ENCODE results near the gene ZDHHC14. TPM values are rescaled to one million over a fixed set of nuclear protein-coding genes. Genes with fewer than 3 reads are reported as not detected.
A peak's percentile ranks its signal among the peaks of the same experiment; 100 is the strongest.

The ZDHHC14 gene
- polyA plus RNA-seq, 6 donors from 2014 or later = 1.7 to 10.5 (median 4.1) TPM

GRCh38 chr6:157659536-157660271, 278.7 kb downstream of the ZDHHC14 start:
- no peak for ATAC-seq (ENCODE audit: low read depth in 2 of 2)

GRCh38 chr6:157660414-157660813, 279.4 kb downstream of the ZDHHC14 start:
- ATAC-seq (ENCODE audit: low read depth in 2 of 2) (no peak), DNase-seq (no peak)
- no peak overlapping the region for H3K4me3 Mint-ChIP-seq
- peaks cover 36 to 39% of the 10 kb centered on the region in 2 donors for H3K36me3 Mint-ChIP-seq
- H3K27ac Mint-ChIP-seq = peak overlapping the region in 1 of 6 donors; percentile 33
- H3K27me3 Mint-ChIP-seq = peaks cover 0 to 2% (median 0%) of the 10 kb centered on the region in 3 donors
- H3K4me1 Mint-ChIP-seq = no peaks in the 10 kb centered on the region
- H3K9me3 Mint-ChIP-seq = peaks cover 0 to 7% (median 5%) of the 10 kb centered on the region in 7 donors

More at GRCh38 chr6:157659536-157660271, 278.7 kb downstream of the ZDHHC14 start:
- H3K4me1 Mint-ChIP-seq = no peaks in the 10 kb centered on the region
- peaks cover 32 to 41% of the 10 kb centered on the region in 2 donors for H3K36me3 Mint-ChIP-seq
- H3K27me3 Mint-ChIP-seq = peaks cover 0 to 5% (median 0%) of the 10 kb centered on the region in 3 donors
- peaks cover 0 to 7% (median 5%) of the 10 kb centered on the region in 7 donors for H3K9me3 Mint-ChIP-seq
- no peak overlapping the region for H3K27ac Mint-ChIP-seq
- no peak overlapping the region for H3K4me3 Mint-ChIP-seq
- DNase-seq = no peak

- Mint-ChIP-seq H3K9me3 (peaks cover 0 to 7% (median 5%) of the 10 kb centered on the region in 7 donors), H3K27ac (no peak overlapping the region), H3K4me3 (no peak overlapping the region), H3K27me3 (no peaks in the 10 kb centered on the region), H3K36me3 (peaks cover 33 to 36% of the 10 kb centered on the region in 2 donors), H3K4me1 (no peaks in the 10 kb centered on the region)
- ATAC-seq (ENCODE audit: low read depth in 2 of 2) (no peak), DNase-seq (no peak)
These were observed 280.7 kb downstream of the ZDHHC14 start for GRCh38 chr6:157661652-157662051.

- Mint-ChIP-seq H3K4me1 (peaks cover 5 to 10% (median 9%) of the 10 kb centered on the region in 3 donors), H3K27ac (no peak overlapping the region), H3K36me3 (peaks cover 33 to 36% of the 10 kb centered on the region in 2 donors), H3K4me3 (no peak overlapping the region), H3K27me3 (peaks cover 0 to 7% (median 0%) of the 10 kb centered on the region in 3 donors), H3K9me3 (peaks cover 0 to 7% (median 5%) of the 10 kb centered on the region in 7 donors)
- DNase-seq = no peak
- no peak for ATAC-seq (ENCODE audit: low read depth in 2 of 2)
These were observed 282.3 kb downstream of the ZDHHC14 start for GRCh38 chr6:157663261-157663660.

GRCh38 chr6:157665180-157665579, 284.2 kb downstream of the ZDHHC14 start:
- peaks cover 21 to 29% of the 10 kb centered on the region in 2 donors for H3K36me3 Mint-ChIP-seq
- H3K27me3 Mint-ChIP-seq = peaks cover 0 to 7% (median 6%) of the 10 kb centered on the region in 3 donors
- no peak overlapping the region for H3K4me3 Mint-ChIP-seq
- H3K4me1 Mint-ChIP-seq = peaks cover 5 to 15% (median 9%) of the 10 kb centered on the region in 3 donors
- no peak overlapping the region for H3K27ac Mint-ChIP-seq
- DNase-seq (no peak), ATAC-seq (ENCODE audit: low read depth in 2 of 2) (no peak)
- H3K9me3 Mint-ChIP-seq = peaks cover 0 to 7% (median 5%) of the 10 kb centered on the region in 7 donors

GRCh38 chr6:157666729-157667128, 285.7 kb downstream of the ZDHHC14 start:
- no peak for ATAC-seq (ENCODE audit: low read depth in 2 of 2)
- Mint-ChIP-seq H3K4me3 (no peak overlapping the region), H3K27ac (peak overlapping the region in 1 of 6 donors; percentile 78), H3K36me3 (peaks cover 19% of the 10 kb centered on the region in 2 donors), H3K9me3 (peaks cover 0 to 7% (median 5%) of the 10 kb centered on the region in 7 donors), H3K27me3 (peaks cover 0 to 7% (median 6%) of the 10 kb centered on the region in 3 donors), H3K4me1 (peaks cover 5 to 15% (median 9%) of the 10 kb centered on the region in 3 donors)
- no peak for DNase-seq

- peaks cover 0 to 7% (median 5%) of the 10 kb centered on the region in 7 donors for H3K9me3 Mint-ChIP-seq
These were observed 286.4 kb downstream of the ZDHHC14 start for GRCh38 chr6:157667211-157668008.

GRCh38 chr6:157668009-157668401, 287.0 kb downstream of the ZDHHC14 start:
- H3K27me3 Mint-ChIP-seq = peaks cover 0 to 7% (median 6%) of the 10 kb centered on the region in 3 donors
- H3K9me3 Mint-ChIP-seq = peaks cover 0 to 7% (median 5%) of the 10 kb centered on the region in 7 donors
- peaks cover 5 to 15% (median 9%) of the 10 kb centered on the region in 3 donors for H3K4me1 Mint-ChIP-seq
- no peak overlapping the region for H3K4me3 Mint-ChIP-seq
- no peak for DNase-seq
- no peak for ATAC-seq (ENCODE audit: low read depth in 2 of 2)
- peak overlapping the region in 1 of 6 donors; percentile 78 for H3K27ac Mint-ChIP-seq
- peaks cover 19% of the 10 kb centered on the region in 2 donors for H3K36me3 Mint-ChIP-seq

More at GRCh38 chr6:157667211-157668008, 286.4 kb downstream of the ZDHHC14 start:
- ATAC-seq (ENCODE audit: low read depth in 2 of 2) (peak; percentile 78 to 90), DNase-seq (peak; percentile 60)
- Mint-ChIP-seq H3K27me3 (peaks cover 0 to 7% (median 6%) of the 10 kb centered on the region in 3 donors), H3K27ac (peak overlapping the region in 5 of 6 donors; percentile 35 to 92 (median 83)), H3K4me3 (peak overlapping the region; percentile 6 to 75 (median 58)), H3K4me1 (peaks cover 5 to 15% (median 9%) of the 10 kb centered on the region in 3 donors), H3K36me3 (peaks cover 19% of the 10 kb centered on the region in 2 donors)

- Mint-ChIP-seq H3K27me3 (peaks cover 0 to 7% (median 6%) of the 10 kb centered on the region in 3 donors), H3K9me3 (peaks cover 0 to 5% (median 5%) of the 10 kb centered on the region in 7 donors), H3K27ac (peak overlapping the region in 2 of 6 donors; percentile 26 to 27), H3K4me3 (no peak overlapping the region), H3K4me1 (peaks cover 5 to 15% (median 9%) of the 10 kb centered on the region in 3 donors), H3K36me3 (peaks cover 15 to 19% of the 10 kb centered on the region in 2 donors)
- DNase-seq = no peak
- no peak for ATAC-seq (ENCODE audit: low read depth in 2 of 2)
These were observed 287.7 kb downstream of the ZDHHC14 start for GRCh38 chr6:157668713-157669112.

GRCh38 chr6:157669323-157669722, 288.3 kb downstream of the ZDHHC14 start:
- H3K4me1 Mint-ChIP-seq = peaks cover 5 to 15% (median 9%) of the 10 kb centered on the region in 3 donors
- peak overlapping the region in 3 of 6 donors; percentile 26 to 72 (median 30) for H3K27ac Mint-ChIP-seq
- peaks cover 9 to 12% of the 10 kb centered on the region in 2 donors for H3K36me3 Mint-ChIP-seq
- peaks cover 0 to 2% (median 0%) of the 10 kb centered on the region in 7 donors for H3K9me3 Mint-ChIP-seq
- DNase-seq (no peak), ATAC-seq (ENCODE audit: low read depth in 2 of 2) (no peak)
- H3K27me3 Mint-ChIP-seq = peaks cover 0 to 7% (median 6%) of the 10 kb centered on the region in 3 donors
- H3K4me3 Mint-ChIP-seq = no peak overlapping the region

- Mint-ChIP-seq H3K27me3 (peaks cover 0 to 7% (median 6%) of the 10 kb centered on the region in 3 donors), H3K4me3 (no peak overlapping the region), H3K36me3 (peaks cover 4 to 8% of the 10 kb centered on the region in 2 donors), H3K4me1 (peaks cover 5 to 15% (median 9%) of the 10 kb centered on the region in 3 donors), H3K27ac (peak overlapping the region in 1 of 6 donors; percentile 30), H3K9me3 (peaks cover 0 to under 1% (median 0%) of the 10 kb centered on the region in 7 donors)
- DNase-seq (no peak), ATAC-seq (ENCODE audit: low read depth in 2 of 2) (no peak)
These were observed 288.8 kb downstream of the ZDHHC14 start for GRCh38 chr6:157669747-157670216.

GRCh38 chr6:157670466-157671186, 289.6 kb downstream of the ZDHHC14 start:
- Mint-ChIP-seq H3K27ac (no peak overlapping the region), H3K4me1 (peaks cover 5 to 15% (median 9%) of the 10 kb centered on the region in 3 donors), H3K4me3 (no peak overlapping the region), H3K27me3 (peaks cover 0 to 7% (median 6%) of the 10 kb centered on the region in 3 donors), H3K9me3 (no peaks in the 10 kb centered on the region), H3K36me3 (peaks cover 0 to 6% of the 10 kb centered on the region in 2 donors)
- ATAC-seq (ENCODE audit: low read depth in 2 of 2) (no peak), DNase-seq (no peak)
